HCT116 (cell line): ENCODE data around the gene OTULINL. TPM values are rescaled to one million over a fixed set of nuclear protein-coding genes. Genes with fewer than 3 reads are reported as not detected.

Experiments used
- ATAC-seq: fragments of 200-7000 bp; cut with Tn5 transposase; 2 replicates; pipeline ENCODE4 v1.9.1; 2020; ENCODE audit warnings: mild to moderate bottlenecking, moderate library complexity
- BruUV-seq: library from RNA; stranded (reverse); fragments of 400-500 nt; replicated peaks from 2 replicates; lab custom pipeline; 2021; lab: Mats Ljungman, UMichigan
- CTCF ChIA-PET: fragments of 300-600 bp; sonication (Branson Sonifier 250); formaldehyde crosslinking; loops from one replicate; lab custom pipeline; 2021; ENCODE audit warnings: antibody characterized with exemption; lab: Charles Lee
- POLR2A ChIA-PET: fragments of 300-600, 350-600 bp; sonication (Branson Sonifier 250); formaldehyde crosslinking; loops from one replicate; lab custom pipeline; 2021; ENCODE audit warnings: antibody characterized with exemption; lab: Charles Lee
- RAD21 ChIA-PET, 2 experiments: fragments of 300-600 bp; sonication (Branson Sonifier 250); formaldehyde crosslinking; loops; one replicate each; lab custom pipeline; 2023; ENCODE audit warnings: low total read pairs in 2 of 2; ENCODE audit not compliant: uncharacterized antibody in 2 of 2, unreplicated experiment in 2 of 2, low non-redundant PET in 1 of 2; lab: Charles Lee
- DNase-seq: peaks from one replicate; pipeline ENCODE4 v3.0.0-alpha.2; 2010; ENCODE audit warnings: low read depth, low spot score
- H2AFZ ChIP-seq: fragments of 200-600 bp; shearing (Covaris generic), sonication (generic); 2 replicates; pipeline ENCODE4 v1.6.1; 2017; ENCODE audit warnings: low read depth, mixed run types, mixed read lengths, antibody characterized with exemption, low read length; ENCODE audit not compliant: poor library complexity, severe bottlenecking
- H3K27ac ChIP-seq: 2 replicates; pipeline ENCODE4 v1.5.1; 2012; ENCODE audit warnings: low read depth, low read length
- H3K27me3 ChIP-seq: fragments of 200-600 bp; sonication (generic); 2 replicates; pipeline ENCODE4 v1.6.1; 2016; ENCODE audit warnings: mixed run types, low read length, mixed read lengths; ENCODE audit not compliant: insufficient read depth
- H3K36me3 ChIP-seq, 2 experiments: fragments of 200-500 bp in 1 of 2; fragments of 200-600 bp in 1 of 2; sonication (Bioruptor generic) in 1 of 2; sonication (generic) in 1 of 2; 2 replicates each; pipeline versions ENCODE4 v1.5.1 to v1.6.1; 2014 to 2016; ENCODE audit warnings: low read length in 2 of 2, inconsistent platforms in 1 of 2, mixed read lengths in 1 of 2, mixed run types in 1 of 2; ENCODE audit not compliant: insufficient read depth in 2 of 2, control insufficient read depth in 1 of 2
- H3K4me1 ChIP-seq, 2 experiments: fragments of 200-600 bp in 1 of 2; sonication (generic) in 1 of 2; 2 replicates each; pipeline versions ENCODE4 v1.5.1 to v1.6.1; 2012 to 2017; ENCODE audit warnings: low read length in 2 of 2, inconsistent platforms in 1 of 2, mild to moderate bottlenecking in 1 of 2, mixed read lengths in 1 of 2, mixed run types in 1 of 2, moderate library complexity in 1 of 2; ENCODE audit not compliant: insufficient read depth in 2 of 2, control insufficient read depth in 1 of 2
- H3K4me2 ChIP-seq: fragments of 200-600 bp; sonication (generic); 2 replicates; pipeline ENCODE4 v1.6.1; 2017; ENCODE audit warnings: mixed run types, low read length, mixed read lengths
- H3K4me3 ChIP-seq, 2 experiments: fragments of 200-600 bp in 1 of 2; sonication (generic) in 1 of 2; replicated peaks in 1 of 2; 2 replicates each; pipeline ENCODE4 v1.5.1; 2011 to 2016; ENCODE audit warnings: low read length in 2 of 2, control low read depth in 1 of 2, low read depth in 1 of 2, mild to moderate bottlenecking in 1 of 2, mixed read lengths in 1 of 2, mixed run types in 1 of 2
- H3K79me2 ChIP-seq: fragments of 200-600 bp; sonication (generic); 2 replicates; pipeline ENCODE4 v1.6.1; 2017; ENCODE audit warnings: mild to moderate bottlenecking, mixed run types, low read length, moderate library complexity, mixed read lengths; ENCODE audit not compliant: insufficient read depth
- H3K9ac ChIP-seq: fragments of 200-600 bp; sonication (generic); 2 replicates; pipeline ENCODE4 v1.6.1; 2016; ENCODE audit warnings: low read length, mixed read lengths
- H3K9me2 ChIP-seq: fragments of 200-600 bp; sonication (generic), shearing (Covaris generic); 2 replicates; pipeline ENCODE4 v1.6.1; 2017; ENCODE audit warnings: mixed run types, mild to moderate bottlenecking, moderate library complexity; ENCODE audit not compliant: insufficient read depth
- H3K9me3 ChIP-seq, 2 experiments: fragments of 200-500 bp in 1 of 2; fragments of 200-600 bp in 1 of 2; sonication (Bioruptor generic) in 1 of 2; sonication (generic) in 1 of 2; 2 replicates each; pipeline ENCODE4 v1.6.1; 2014 to 2017; ENCODE audit warnings: low read length in 2 of 2, mixed read lengths in 2 of 2, inconsistent platforms in 1 of 2, low read depth in 1 of 2, mild to moderate bottlenecking in 1 of 2, mixed run types in 1 of 2, moderate library complexity in 1 of 2; ENCODE audit not compliant: control insufficient read depth in 1 of 2, insufficient read depth in 1 of 2
- H4K20me1 ChIP-seq: fragments of 200-600 bp; sonication (generic), shearing (Covaris generic); 2 replicates; pipeline ENCODE4 v1.6.1; 2017; ENCODE audit warnings: mixed run types, mild to moderate bottlenecking, moderate library complexity; ENCODE audit not compliant: insufficient read depth
- ATF3 ChIP-seq: IDR thresholded peaks from 2 replicates; pipeline ENCODE4 v1.6.1; 2012
- CBX3 ChIP-seq: IDR thresholded peaks from 2 replicates; pipeline ENCODE4 v1.6.1; 2012; ENCODE audit warnings: low read depth
- CTCF ChIP-seq, 3 experiments: fragments of 200-600 bp in 1 of 3; sonication (generic) in 1 of 3; IDR thresholded peaks in 2 of 3; conservative IDR thresholded peaks in 1 of 3; 2 replicates each; pipeline ENCODE4 v1.5.1; 2012 to 2017; ENCODE audit warnings: low read depth in 2 of 3, low read length in 2 of 3, antibody characterized with exemption in 1 of 3, borderline replicate concordance in 1 of 3, control low read depth in 1 of 3, mild to moderate bottlenecking in 1 of 3, mixed read lengths in 1 of 3, mixed run types in 1 of 3, moderate library complexity in 1 of 3; ENCODE audit not compliant: insufficient read depth in 1 of 3
- ELF1 ChIP-seq: IDR thresholded peaks from 2 replicates; pipeline ENCODE4 v1.6.1; 2012; ENCODE audit warnings: low read depth, borderline replicate concordance
- EZH2 ChIP-seq: fragments of 200-600 bp; sonication (generic); IDR thresholded peaks from 2 replicates; pipeline ENCODE4 v1.6.1; 2017; ENCODE audit warnings: antibody characterized with exemption, mixed run types
- EZH2phosphoT487 ChIP-seq: fragments of 200-600 bp; IDR thresholded peaks from 2 replicates; pipeline ENCODE4 v1.6.1; 2018; ENCODE audit warnings: antibody characterized with exemption, borderline replicate concordance
- POLR2AphosphoS5 ChIP-seq: IDR thresholded peaks from 2 replicates; pipeline ENCODE4 v1.6.1; 2011; ENCODE audit warnings: mild to moderate bottlenecking, low read depth, low read length, moderate library complexity
- RAD21 ChIP-seq: IDR thresholded peaks from 2 replicates; pipeline ENCODE4 v1.6.1; 2012; ENCODE audit warnings: low read depth, mild to moderate bottlenecking
- REST ChIP-seq: IDR thresholded peaks from 2 replicates; pipeline ENCODE4 v1.6.1; 2012; ENCODE audit warnings: low read depth
- YY1 ChIP-seq: IDR thresholded peaks from 2 replicates; pipeline ENCODE4 v1.6.1; 2011; ENCODE audit warnings: low read length, low read depth, moderate library complexity, mild to moderate bottlenecking; ENCODE audit not compliant: insufficient replicate concordance; ENCODE audit errors: extremely low read depth
- ZFX ChIP-seq: fragments of 450-650 bp; IDR thresholded peaks from 2 replicates; pipeline ENCODE4 v1.6.1; 2017
- intact Hi-C: fragments of 100-400 bp; cut with micrococcal nuclease; formaldehyde crosslinking; loops from 2 replicates; pipeline ENCODE4 v1.10.0; 2022
- total RNA-seq: library from RNA; stranded (reverse); gene quantifications from one replicate; pipeline ENCODE4 v1.2.1, GENCODE V29; 2021; ENCODE audit not compliant: unreplicated experiment

The OTULINL gene
- total RNA-seq, 1 experiment from 2014 or later: 8.8 TPM

GRCh38 chr5:14574096-14574495 lies 7.5 kb upstream of the OTULINL start:
- H3K4me3 ChIP-seq: no peak overlapping the region
- intact Hi-C loops: no loop called here
- no peaks in the 10 kb centered on the region for H3K4me1 ChIP-seq
- ChIA-PET POLR2A (no interaction called here), CTCF (no interaction called here), RAD21 (no interaction called here)
- DNase-seq: no peak
- H3K27me3 ChIP-seq: no peaks in the 10 kb centered on the region
- H3K36me3 ChIP-seq: no peaks in the 10 kb centered on the region
- H3K27ac ChIP-seq: no peak overlapping the region
- H2AFZ ChIP-seq: no peak overlapping the region
- H4K20me1 ChIP-seq: no peaks in the 10 kb centered on the region
- H3K9me2 ChIP-seq: no peaks in the 10 kb centered on the region
- H3K9ac ChIP-seq: no peak overlapping the region
- H3K79me2 ChIP-seq: no peaks in the 10 kb centered on the region
- no peak overlapping the region for H3K4me2 ChIP-seq
- H3K9me3 ChIP-seq: no peaks in the 10 kb centered on the region
- no peak for TF ChIP-seq ZFX
- no peak for TF ChIP-seq EZH2phosphoT487
- no peak for TF ChIP-seq CTCF (IDR thresholded peaks at IDR 0.05 in 2 of 3, conservative IDR thresholded peaks at IDR 0.05 in 1 of 3; ENCODE audit: borderline replicate concordance in 1 of 3, insufficient read depth in 1 of 3, low read depth in 2 of 3, low read length in 2 of 3)
- no peak for TF ChIP-seq POLR2AphosphoS5
- TF ChIP-seq REST: no peak
- no peak for TF ChIP-seq ATF3
- TF ChIP-seq YY1: no peak
- TF ChIP-seq ELF1: no peak
- TF ChIP-seq CBX3: no peak
- TF ChIP-seq EZH2: no peak
- TF ChIP-seq RAD21: no peak
- BruUV-seq: no TSS peak
- ATAC-seq: no peak
